AG04450 (cell line): ENCODE data around the gene ACHE. TPM values are rescaled to one million over a fixed set of nuclear protein-coding genes. Genes with fewer than 3 reads are reported as not detected.
"Not testable (repeated sequence)": the region's sequence is repeated elsewhere in the genome, so short reads cannot be mapped to it uniquely, and the experiment has no call there.

Source experiments
- CTCF ChIA-PET: fragments of 300-600, 350-600 bp; formaldehyde crosslinking; extraction: SDS; loops from one replicate; lab custom pipeline; 2022; ENCODE audit warnings: antibody characterized with exemption, inconsistent platforms; lab: Charles Lee
- POLR2A ChIA-PET: fragments of 350-600 bp; formaldehyde crosslinking; extraction: SDS; loops from one replicate; lab custom pipeline; 2021; ENCODE audit warnings: antibody characterized with exemption, inconsistent platforms; lab: Yijun Ruan, JAX
- DNase-seq: peaks from one replicate; pipeline ENCODE4 v3.0.0-alpha.2; 2011; ENCODE audit warnings: low read depth, low spot score
- H3K27ac ChIP-seq: one replicate; pipeline ENCODE4 v1.5.1; 2012; ENCODE audit warnings: low read depth, low read length, control low read depth
- H3K27me3 ChIP-seq: one replicate; pipeline ENCODE4 v1.6.0; 2012; ENCODE audit warnings: low read length; ENCODE audit not compliant: control insufficient read depth, insufficient read depth
- H3K4me3 ChIP-seq: 2 replicates; pipeline ENCODE4 v1.5.1; 2011; ENCODE audit warnings: mild to moderate bottlenecking, low read depth, low read length, control low read depth
- H3K9me3 ChIP-seq: 2 replicates; pipeline ENCODE4 v1.5.1; 2012; ENCODE audit warnings: low read length; ENCODE audit not compliant: control insufficient read depth, insufficient read depth
- CTCF ChIP-seq: IDR thresholded peaks from 2 replicates; pipeline ENCODE4 v1.5.1; 2011; ENCODE audit warnings: low read depth, low read length, control low read depth, inconsistent platforms
- polyA minus RNA-seq: library from RNA; depleted of rRNA, polyadenylated mRNA; stranded (reverse); fragments of >200 nt; gene quantifications from 2 replicates; pipeline ENCODE4 v1.2.3, GENCODE V29; 2011; rRNA and poly(A)+ RNA removed
- polyA plus RNA-seq: library from polyadenylated mRNA; depleted of rRNA; stranded (reverse); fragments of >200 nt; gene quantifications from 2 replicates; pipeline ENCODE4 v1.2.3, GENCODE V29; 2011; rRNA removed

The ACHE gene
- polyA plus RNA-seq (0.24 and 0.35 TPM in 2 replicates), polyA minus RNA-seq (0.26 and 0.55 TPM in 2 replicates)

DNA sequence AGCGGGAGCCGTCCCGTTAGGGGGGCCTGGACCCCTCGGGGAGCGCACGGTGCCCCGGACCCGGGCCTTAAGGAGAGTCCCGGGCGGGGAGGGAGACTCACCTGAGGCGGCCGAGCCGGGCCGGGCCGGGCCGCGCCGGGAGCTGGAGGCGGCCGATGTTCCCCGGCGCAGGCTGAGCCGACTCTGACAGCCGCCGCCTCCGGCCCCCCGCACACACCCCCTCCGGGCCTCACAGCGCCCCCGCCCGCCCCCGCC is at the start of gene ACHE:
ACHE (minus strand) TSS at position 188 of the 255 bp plus-strand sequence. CDS start 1,656 bp downstream, outside the sequence.
- peaks cover 27% of the 10 kb centered on the region for H3K27me3 ChIP-seq
- CTCF ChIA-PET, result interaction anchor here (1.3 kb wide), 1 partner anchor 9 kb away, joined by 3 read pairs; no protein-coding TSS in a partner anchor
- POLR2A ChIA-PET, result no interaction called here
- TF ChIP-seq CTCF, result no peak
- H3K4me3 ChIP-seq, result peak within 1 kb of the TSS; percentile 44
- no peak for DNase-seq
- no peaks in the 10 kb centered on the region; the same call in 1 of the 2 replicates for H3K9me3 ChIP-seq
- H3K27ac ChIP-seq, result no peak within 1 kb of the TSS

DNA sequence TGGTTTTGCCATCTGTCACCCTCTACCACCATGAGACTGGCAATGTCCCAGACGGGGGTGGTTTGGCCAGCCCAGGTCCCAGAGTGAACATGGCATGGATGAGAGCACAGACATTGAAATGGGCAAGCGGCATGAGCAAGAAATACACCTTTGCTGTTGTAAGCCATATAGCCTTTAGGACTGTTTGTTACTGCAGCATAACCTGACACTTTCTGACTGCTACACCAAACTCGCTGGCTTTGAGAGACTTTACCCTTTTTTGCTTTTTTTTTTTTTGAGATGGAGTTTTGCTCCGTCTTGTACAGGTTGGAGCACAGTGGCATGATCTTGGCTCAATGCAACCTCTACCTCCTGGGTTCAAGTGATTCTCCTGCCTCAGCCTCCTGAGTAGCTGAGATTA is 48.5 kb upstream of the ACHE start:
- H3K27ac ChIP-seq, result no peak overlapping the region
- no peak for TF ChIP-seq CTCF
- no peak overlapping the region for H3K4me3 ChIP-seq
- peaks cover 14% of the 10 kb centered on the region for H3K27me3 ChIP-seq
- POLR2A ChIA-PET, result no interaction called here
- CTCF ChIA-PET, result no interaction called here
- no peak for DNase-seq
- 0 out of 2 replicates have a peak, but pooled peaks cover 2% of the 10 kb centered on the region for H3K9me3 ChIP-seq

- peaks cover 10% of the 10 kb centered on the region for H3K27me3 ChIP-seq
- DNase-seq, result no peak
- H3K9me3 ChIP-seq, result 0 out of 2 replicates have a peak, but pooled peaks cover 2% of the 10 kb centered on the region
- H3K4me3 ChIP-seq, result no peak overlapping the region
- no peak for TF ChIP-seq CTCF
- CTCF ChIA-PET, result no interaction called here
- POLR2A ChIA-PET, result no interaction called here
- no peak overlapping the region for H3K27ac ChIP-seq
Observed at GRCh38 chr7:100943693-100944092, 48.0 kb upstream of the ACHE start.

DNA sequence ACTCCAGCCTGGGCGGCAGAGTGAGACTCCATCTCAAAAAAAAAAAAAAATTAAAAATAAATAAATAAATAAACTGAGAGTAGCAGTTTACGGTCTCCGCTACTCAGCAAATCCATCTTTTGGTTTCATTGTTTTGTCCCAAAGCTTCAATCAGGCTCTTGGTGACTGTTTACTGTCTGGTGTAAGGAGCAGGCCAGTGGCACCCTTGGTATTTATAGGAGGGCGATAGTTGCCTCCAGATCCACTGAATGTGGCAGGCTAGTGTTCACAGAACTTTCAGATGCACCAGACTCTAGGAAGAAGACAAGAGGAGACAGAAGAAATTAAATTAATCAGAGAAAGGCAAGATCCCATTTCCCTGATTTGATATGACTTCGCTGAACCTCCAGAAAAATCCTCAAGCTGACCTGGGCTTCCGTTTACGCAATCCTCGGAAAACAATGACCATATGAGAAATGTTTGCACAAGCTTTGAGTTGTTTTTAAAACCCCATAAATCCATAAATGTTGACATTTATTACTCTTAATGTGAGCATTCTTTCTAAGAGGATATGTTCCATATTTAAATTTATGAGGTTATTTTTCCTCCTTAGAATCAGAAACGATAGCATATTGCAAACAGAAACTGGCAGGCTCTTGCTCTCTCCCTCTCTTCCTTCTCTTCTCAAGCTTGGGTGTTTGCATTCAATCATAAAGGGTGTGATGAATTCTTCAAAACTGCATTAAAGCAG is 46.5 kb upstream of the ACHE start:
- Histone ChIP-seq H3K9me3 (0 out of 2 replicates have a peak, but pooled peaks cover 2% of the 10 kb centered on the region), H3K4me3 (no peak overlapping the region), H3K27me3 (peaks cover 9% of the 10 kb centered on the region), H3K27ac (no peak overlapping the region)
- no peak for TF ChIP-seq CTCF
- ChIA-PET POLR2A (no interaction called here), CTCF (no interaction called here)
- no peak for DNase-seq

GRCh38 chr7:100936167-100936566 is 40.5 kb upstream of the ACHE start:
- H3K27me3 ChIP-seq, H3K9me3 ChIP-seq, H3K4me3 ChIP-seq, CTCF ChIA-PET, H3K27ac ChIP-seq, POLR2A ChIA-PET, DNase-seq: not testable (repeated sequence)

DNA sequence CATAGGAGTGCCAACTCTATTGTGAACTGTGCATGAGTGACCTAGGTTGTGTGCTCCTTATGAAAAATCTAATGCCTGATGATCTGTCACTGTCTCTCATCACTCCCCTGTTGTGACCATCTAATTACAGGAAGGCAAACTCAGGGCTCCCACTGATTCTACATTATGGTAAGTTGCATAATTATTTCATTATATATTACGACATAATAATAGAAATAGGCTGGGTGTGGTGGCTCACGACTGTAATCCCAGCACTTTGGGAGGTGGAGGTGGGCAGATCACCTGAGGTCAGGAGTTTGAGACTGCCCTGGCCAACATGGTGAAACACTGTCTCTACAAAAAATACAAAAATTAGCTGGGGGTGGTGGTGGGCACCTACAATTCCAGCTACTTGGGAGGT is 39.7 kb upstream of the ACHE start:
- H3K9me3 ChIP-seq, H3K27me3 ChIP-seq, CTCF ChIA-PET, H3K4me3 ChIP-seq, H3K27ac ChIP-seq, DNase-seq, POLR2A ChIA-PET: not testable (repeated sequence)
